ENCODE measurements around the gene DUOX1. TPM values are rescaled to one million over a fixed set of nuclear protein-coding genes. Genes with fewer than 3 reads are reported as not detected.

The DUOX1 gene
- total RNA-seq, 1 experiment from 2014 or later: 19.6 TPM

- TF ChIP-seq ZBTB33 (IDR thresholded peaks at IDR 0.05; ENCODE audit: extremely low read depth, insufficient replicate concordance, low read length): no peak
- TF ChIP-seq CEBPB (IDR thresholded peaks at IDR 0.05; ENCODE audit: low read depth): no peak
These were observed 27.1 kb downstream of the DUOX1 start (continued) for GRCh38 chr15:45156744-45157455.

- Histone ChIP-seq H2AFZ (ENCODE audit: low read depth, low read length, poor library complexity, severe bottlenecking) (no peak overlapping the region), H3K9me2 (ENCODE audit: insufficient read depth) (no peaks in the 10 kb centered on the region), H3K27me3 (ENCODE audit: insufficient read depth, low read length) (no peaks in the 10 kb centered on the region), H3K4me1 (ENCODE audit: control insufficient read depth in 1 of 2, insufficient read depth in 2 of 2, low read length in 2 of 2) (peaks cover 9 to 11% of the 10 kb centered on the region in 2 experiments), H3K79me2 (ENCODE audit: insufficient read depth, low read length) (0 out of 2 replicates have a peak, but pooled peaks cover 6% of the 10 kb centered on the region), H3K27ac (ENCODE audit: low read depth, low read length) (no peak overlapping the region), H4K20me1 (ENCODE audit: insufficient read depth) (no peaks in the 10 kb centered on the region), H3K4me2 (ENCODE audit: low read length) (no peak overlapping the region), H3K9ac (ENCODE audit: low read length) (no peak overlapping the region), H3K4me3 (replicated peaks in 1 of 2; ENCODE audit: low read depth in 1 of 2, low read length in 2 of 2) (no peak overlapping the region), H3K9me3 (ENCODE audit: control insufficient read depth in 1 of 2, insufficient read depth in 1 of 2, low read depth in 1 of 2, low read length in 2 of 2) (no peaks in the 10 kb centered on the region), H3K36me3 (ENCODE audit: control insufficient read depth in 1 of 2, insufficient read depth in 2 of 2, low read length in 2 of 2) (no peaks in the 10 kb centered on the region)
- no peak for TF ChIP-seq ZNF274 (IDR thresholded peaks at IDR 0.05; ENCODE audit: low read depth, low read length)
- no peak for TF ChIP-seq EZH2 (IDR thresholded peaks at IDR 0.05)
- TF ChIP-seq EZH2phosphoT487 (IDR thresholded peaks at IDR 0.05; ENCODE audit: borderline replicate concordance): no peak
- TF ChIP-seq ZFX (IDR thresholded peaks at IDR 0.05): no peak
- TF ChIP-seq ELF1 (IDR thresholded peaks at IDR 0.05; ENCODE audit: borderline replicate concordance, low read depth): no peak
- no peak for TF ChIP-seq REST (IDR thresholded peaks at IDR 0.05; ENCODE audit: low read depth)
- no peak for TF ChIP-seq JUND (IDR thresholded peaks at IDR 0.05)
- no peak for TF ChIP-seq CBX3 (IDR thresholded peaks at IDR 0.05; ENCODE audit: low read depth)
- no peak for TF ChIP-seq POLR2A (IDR thresholded peaks at IDR 0.05; ENCODE audit: borderline replicate concordance, extremely low read depth, insufficient read depth, insufficient read length)
- TF ChIP-seq FOSL1 (IDR thresholded peaks at IDR 0.05; ENCODE audit: low read depth): no peak
- no peak for TF ChIP-seq MAX (IDR thresholded peaks at IDR 0.05)
- ChIA-PET POLR2A (no interaction called here), CTCF (interaction anchor here (1.9 kb wide), 1 partner anchor 40 kb away, joined by 5 read pairs; no protein-coding TSS in a partner anchor), RAD21 (ENCODE audit: low non-redundant PET in 1 of 2, low total read pairs in 2 of 2, uncharacterized antibody in 2 of 2, unreplicated experiment in 2 of 2) (no interaction called here)
- BruUV-seq (replicated peaks): no TSS peak
- ATAC-seq: no peak
- intact Hi-C loops (cut with micrococcal nuclease): no loop called here
- DNase-seq (ENCODE audit: low read depth, low spot score): no peak
These were observed 28.2 kb downstream of the DUOX1 start for GRCh38 chr15:45157974-45158373.

Measured in HCT116 (cell line).